RWPE2 (cell line): ENCODE data around the gene CCDC201.

ENCODE experiments used
- ATAC-seq: fragments of 200-7000 bp; cut with Tn5 transposase; 3 replicates; pipeline ENCODE4 v1.9.1; 2021; ENCODE audit warnings: low read depth
- DNase-seq: peaks from one replicate; pipeline ENCODE4 v3.0.0-alpha.2; 2020; ENCODE audit warnings: low spot score
- H3K27ac ChIP-seq: fragments of 450-650 bp; 2 replicates; pipeline ENCODE4 v1.5.1; 2017; ENCODE audit warnings: mild to moderate bottlenecking; ENCODE audit not compliant: poor library complexity, severe bottlenecking
- H3K27me3 ChIP-seq: fragments of 250-450 bp; sonication (Bioruptor Pico); 2 replicates; pipeline ENCODE4 v1.5.1; 2021; ENCODE audit warnings: mild to moderate bottlenecking, moderate library complexity; ENCODE audit not compliant: insufficient read depth, poor library complexity, severe bottlenecking
- H3K36me3 ChIP-seq: fragments of 250-450 bp; sonication (Bioruptor Pico); 2 replicates; pipeline ENCODE4 v1.5.1; 2020; ENCODE audit warnings: low read depth, mild to moderate bottlenecking, moderate library complexity
- H3K4me1 ChIP-seq: fragments of 250-450 bp; sonication (Bioruptor Pico); 2 replicates; pipeline ENCODE4 v1.5.1; 2021; ENCODE audit warnings: mild to moderate bottlenecking, moderate library complexity; ENCODE audit not compliant: insufficient read depth, poor library complexity, severe bottlenecking
- H3K4me3 ChIP-seq: fragments of 250-450 bp; sonication (Bioruptor Pico); 2 replicates; pipeline ENCODE4 v1.5.1; 2021; ENCODE audit warnings: mild to moderate bottlenecking, moderate library complexity; ENCODE audit not compliant: severe bottlenecking
- H3K9me3 ChIP-seq: fragments of 250-450 bp; sonication (Bioruptor Pico); 2 replicates; pipeline ENCODE4 v1.5.1; 2021; ENCODE audit warnings: mild to moderate bottlenecking, moderate library complexity; ENCODE audit not compliant: severe bottlenecking
- CTCF ChIP-seq: fragments of 450-650 bp; IDR thresholded peaks from one replicate; pipeline ENCODE4 v1.5.1; 2017; ENCODE audit warnings: mild to moderate bottlenecking, moderate library complexity; ENCODE audit not compliant: poor library complexity, severe bottlenecking

The CCDC201 gene

GRCh38 chr7:45888993-45889366 is 16.1 kb upstream of the CCDC201 start:
- peak overlapping the region; percentile 16 for H3K4me3 ChIP-seq

GRCh38 chr7:45888185-45888992 is 15.5 kb upstream of the CCDC201 start, which contains the start of gene IGFBP1:
TSS of gene IGFBP1 (plus strand) at chr7:45888488. CDS start at chr7:45888653, 165 bp downstream.
- H3K4me1 ChIP-seq = no peaks in the 10 kb centered on the region
- no peak within 1 kb of the TSS for H3K27ac ChIP-seq
- ATAC-seq = peak; percentile 62
- no peaks in the 10 kb centered on the region for H3K9me3 ChIP-seq
- TF ChIP-seq CTCF = no peak
- H3K27me3 ChIP-seq = peaks cover 12% of the 10 kb centered on the region
- H3K4me3 ChIP-seq = peak within 1 kb of the TSS; percentile 16
- no peaks in the 10 kb centered on the region for H3K36me3 ChIP-seq
- no peak for DNase-seq

More at GRCh38 chr7:45888993-45889366, 16.1 kb upstream of the CCDC201 start:
- no peak for TF ChIP-seq CTCF
- no peak for DNase-seq
- H3K9me3 ChIP-seq = no peaks in the 10 kb centered on the region
- peaks cover 12% of the 10 kb centered on the region for H3K27me3 ChIP-seq
- no peaks in the 10 kb centered on the region for H3K36me3 ChIP-seq
- no peaks in the 10 kb centered on the region for H3K4me1 ChIP-seq
- no peak overlapping the region for H3K27ac ChIP-seq
- ATAC-seq = peak; percentile 20

- no peak for ATAC-seq
- no peaks in the 10 kb centered on the region for H3K9me3 ChIP-seq
- no peaks in the 10 kb centered on the region for H3K4me1 ChIP-seq
- H3K27ac ChIP-seq = no peak overlapping the region
- no peak for DNase-seq
- TF ChIP-seq CTCF = no peak
- H3K27me3 ChIP-seq = peaks cover 12% of the 10 kb centered on the region
- no peaks in the 10 kb centered on the region for H3K36me3 ChIP-seq
- no peak overlapping the region for H3K4me3 ChIP-seq
Measured at GRCh38 chr7:45886931-45887667, 14.2 kb upstream of the CCDC201 start.

GRCh38 chr7:45885264-45885882 is 12.5 kb upstream of the CCDC201 start:
- DNase-seq = no peak
- H3K27me3 ChIP-seq = peaks cover 12% of the 10 kb centered on the region
- no peak for TF ChIP-seq CTCF

More at GRCh38 chr7:45885264-45885882, 12.5 kb upstream of the CCDC201 start:
- no peaks in the 10 kb centered on the region for H3K36me3 ChIP-seq
- H3K27ac ChIP-seq = no peak overlapping the region
- H3K9me3 ChIP-seq = no peaks in the 10 kb centered on the region
- H3K4me1 ChIP-seq = no peaks in the 10 kb centered on the region
- ATAC-seq = peak; percentile 50; the same call in 2 of the 3 replicates
- H3K4me3 ChIP-seq = no peak overlapping the region
